HEK293 (cell line): ENCODE results near the gene DOCK1.

Experiments used
- CTCF ChIA-PET: fragments of 350-600 bp; formaldehyde crosslinking; extraction: SDS; loops from one replicate; lab custom pipeline; 2021; ENCODE audit warnings: antibody characterized with exemption; lab: Yijun Ruan, JAX
- POLR2A ChIA-PET: fragments of 300-600 bp; formaldehyde crosslinking; extraction: SDS; loops from one replicate; lab custom pipeline; 2020; ENCODE audit warnings: antibody characterized with exemption, inconsistent platforms; lab: Yijun Ruan, JAX
- H3K27ac ChIP-seq: fragments of 200-500 bp; sonication (Bioruptor generic); 2 replicates; pipeline ENCODE4 v1.5.1; 2014; ENCODE audit warnings: low read depth, low read length, control low read depth, inconsistent platforms; ENCODE audit errors: extremely low read depth
- H3K36me3 ChIP-seq, 2 experiments: fragments of 200-500 bp in 1 of 2; sonication (Bioruptor generic) in 1 of 2; 1 replicate in 1 of 2; 2 replicates in 1 of 2; pipeline ENCODE4 v1.5.1; 2014 to 2017; ENCODE audit warnings: inconsistent platforms in 2 of 2, low read length in 2 of 2; ENCODE audit not compliant: control insufficient read depth in 2 of 2, insufficient read depth in 1 of 2
- H3K4me1 ChIP-seq: fragments of 200-500 bp; sonication (Bioruptor generic); 2 replicates; pipeline ENCODE4 v1.5.1; 2014; ENCODE audit warnings: mild to moderate bottlenecking, low read length, inconsistent platforms; ENCODE audit not compliant: control insufficient read depth, insufficient read depth
- H3K4me3 ChIP-seq: 2 replicates; pipeline ENCODE4 v1.5.1; 2011; ENCODE audit warnings: low read depth, mild to moderate bottlenecking, control low read depth, low read length, moderate library complexity
- H3K9me3 ChIP-seq: fragments of 200-500 bp; sonication (Bioruptor generic); 2 replicates; pipeline ENCODE4 v1.5.1; 2014; ENCODE audit warnings: low read depth, low read length, inconsistent platforms; ENCODE audit not compliant: control insufficient read depth, insufficient read depth
- GLI4 ChIP-seq: fragments of 450-650 bp; formaldehyde crosslinking; IDR thresholded peaks from 2 replicates; pipeline ENCODE4 v1.5.1; 2016; ENCODE audit warnings: missing biosample characterization, missing genetic modification characterization
- HOXD13 ChIP-seq: sonication (generic); formaldehyde crosslinking; IDR thresholded peaks from 2 replicates; pipeline ENCODE4 v1.8.0; 2022; ENCODE audit warnings: missing genetic modification reagents, borderline replicate concordance
- RBAK ChIP-seq: fragments of 450-650 bp; formaldehyde crosslinking; IDR thresholded peaks from 2 replicates; pipeline ENCODE4 v1.5.1; 2016; ENCODE audit warnings: missing biosample characterization, missing genetic modification characterization
- SCRT1 ChIP-seq: fragments of 450-650 bp; formaldehyde crosslinking; IDR thresholded peaks from 2 replicates; pipeline ENCODE4 v1.5.1; 2016; ENCODE audit warnings: missing biosample characterization, missing genetic modification characterization, borderline replicate concordance
- ZBTB17 ChIP-seq: fragments of 450-650 bp; formaldehyde crosslinking; IDR thresholded peaks from 2 replicates; pipeline ENCODE4 v1.5.1; 2016; ENCODE audit warnings: missing biosample characterization, missing genetic modification characterization
- ZBTB20 ChIP-seq: fragments of 450-650 bp; formaldehyde crosslinking; IDR thresholded peaks from 2 replicates; pipeline ENCODE4 v1.5.1; 2016; ENCODE audit warnings: missing biosample characterization, missing genetic modification characterization
- ZEB2 ChIP-seq: fragments of 450-650 bp; formaldehyde crosslinking; IDR thresholded peaks from 2 replicates; pipeline ENCODE4 v1.5.1; 2016; ENCODE audit warnings: missing biosample characterization, missing genetic modification characterization
- ZNF112 ChIP-seq: fragments of 450-650 bp; formaldehyde crosslinking; IDR thresholded peaks from 2 replicates; pipeline ENCODE4 v1.5.0; 2017; ENCODE audit warnings: missing biosample characterization, missing genetic modification characterization
- ZNF214 ChIP-seq: fragments of 450-650 bp; formaldehyde crosslinking; IDR thresholded peaks from 2 replicates; pipeline ENCODE4 v1.5.1; 2017; ENCODE audit warnings: missing biosample characterization, mild to moderate bottlenecking, missing genetic modification characterization, borderline replicate concordance
- ZNF223 ChIP-seq: fragments of 450-650 bp; formaldehyde crosslinking; IDR thresholded peaks from 2 replicates; pipeline ENCODE4 v1.5.1; 2016; ENCODE audit warnings: missing biosample characterization, missing genetic modification characterization
- ZNF23 ChIP-seq: fragments of 450-650 bp; formaldehyde crosslinking; IDR thresholded peaks from 2 replicates; pipeline ENCODE4 v1.5.1; 2016; ENCODE audit warnings: missing biosample characterization, missing genetic modification characterization, borderline replicate concordance
- ZNF248 ChIP-seq: fragments of 450-650 bp; formaldehyde crosslinking; IDR thresholded peaks from 2 replicates; pipeline ENCODE4 v1.5.1; 2017; ENCODE audit warnings: missing biosample characterization, missing genetic modification characterization
- ZNF335 ChIP-seq: fragments of 450-650 bp; formaldehyde crosslinking; conservative IDR thresholded peaks from 2 replicates; pipeline ENCODE4 v1.5.1; 2016; ENCODE audit warnings: missing biosample characterization, missing genetic modification characterization
- ZNF433 ChIP-seq: fragments of 450-650 bp; formaldehyde crosslinking; IDR thresholded peaks from 2 replicates; pipeline ENCODE4 v1.5.1; 2016; ENCODE audit warnings: missing biosample characterization, missing genetic modification characterization, low read depth
- ZNF529 ChIP-seq: fragments of 450-650 bp; formaldehyde crosslinking; IDR thresholded peaks from 2 replicates; pipeline ENCODE4 v1.5.1; 2017; ENCODE audit warnings: missing genetic modification characterization, missing biosample characterization; ENCODE audit not compliant: insufficient replicate concordance
- ZNF624 ChIP-seq: fragments of 450-650 bp; formaldehyde crosslinking; IDR thresholded peaks from 2 replicates; pipeline ENCODE4 v1.5.1; 2017; ENCODE audit warnings: missing biosample characterization, missing genetic modification characterization
- ZNF658 ChIP-seq: fragments of 450-650 bp; formaldehyde crosslinking; IDR thresholded peaks from 2 replicates; pipeline ENCODE4; 2016; ENCODE audit warnings: missing biosample characterization, missing genetic modification characterization
- ZNF785 ChIP-seq: fragments of 450-650 bp; formaldehyde crosslinking; IDR thresholded peaks from 2 replicates; pipeline ENCODE4 v1.5.1; 2016; ENCODE audit warnings: missing biosample characterization, missing genetic modification characterization
- ZNF830 ChIP-seq: fragments of 450-650 bp; IDR thresholded peaks from 2 replicates; pipeline ENCODE4 v1.5.0; 2018; ENCODE audit warnings: missing biosample characterization, missing genetic modification characterization, low read depth, mild to moderate bottlenecking, moderate library complexity
- TF ChIP-seq, protein P1 (sequence below): fragments of 450-650 bp; formaldehyde crosslinking; IDR thresholded peaks from 2 replicates; pipeline ENCODE4 v1.5.1; 2016; ENCODE audit warnings: missing biosample characterization, missing genetic modification characterization, borderline replicate concordance
- TF ChIP-seq, protein P2 (sequence below): fragments of 450-650 bp; formaldehyde crosslinking; IDR thresholded peaks from 2 replicates; pipeline ENCODE4 v1.5.1; 2016; ENCODE audit warnings: missing biosample characterization, missing genetic modification characterization

The DOCK1 gene

GRCh38 chr10:127279334-127279774, 374.1 kb downstream of the DOCK1 start:
- ChIA-PET CTCF (interaction anchor here (0.6 kb wide), 1 partner anchor 570 kb away, joined by 3 read pairs; no protein-coding TSS in a partner anchor), POLR2A (no interaction called here)
- TF ChIP-seq ZNF658 (tag by site-specific recombination) (no peak), ZEB2 (tag by site-specific recombination) (no peak), ZNF335 (tag by site-specific recombination) (no peak)
- no peak overlapping the region for H3K4me3 ChIP-seq
- no peaks in the 10 kb centered on the region for H3K36me3 ChIP-seq
- H3K27ac ChIP-seq, result no peak overlapping the region
- H3K9me3 ChIP-seq, result no peaks in the 10 kb centered on the region
- no peaks in the 10 kb centered on the region for H3K4me1 ChIP-seq

GRCh38 chr10:127280446-127280845, 375.2 kb downstream of the DOCK1 start:
- H3K27ac ChIP-seq, result no peak overlapping the region
- ChIA-PET CTCF (no interaction called here), POLR2A (no interaction called here)
- no peaks in the 10 kb centered on the region for H3K9me3 ChIP-seq
- no peaks in the 10 kb centered on the region for H3K36me3 ChIP-seq
- no peak for TF ChIP-seq ZNF214 (tag by site-specific recombination)
- TF ChIP-seq, protein P1, sequence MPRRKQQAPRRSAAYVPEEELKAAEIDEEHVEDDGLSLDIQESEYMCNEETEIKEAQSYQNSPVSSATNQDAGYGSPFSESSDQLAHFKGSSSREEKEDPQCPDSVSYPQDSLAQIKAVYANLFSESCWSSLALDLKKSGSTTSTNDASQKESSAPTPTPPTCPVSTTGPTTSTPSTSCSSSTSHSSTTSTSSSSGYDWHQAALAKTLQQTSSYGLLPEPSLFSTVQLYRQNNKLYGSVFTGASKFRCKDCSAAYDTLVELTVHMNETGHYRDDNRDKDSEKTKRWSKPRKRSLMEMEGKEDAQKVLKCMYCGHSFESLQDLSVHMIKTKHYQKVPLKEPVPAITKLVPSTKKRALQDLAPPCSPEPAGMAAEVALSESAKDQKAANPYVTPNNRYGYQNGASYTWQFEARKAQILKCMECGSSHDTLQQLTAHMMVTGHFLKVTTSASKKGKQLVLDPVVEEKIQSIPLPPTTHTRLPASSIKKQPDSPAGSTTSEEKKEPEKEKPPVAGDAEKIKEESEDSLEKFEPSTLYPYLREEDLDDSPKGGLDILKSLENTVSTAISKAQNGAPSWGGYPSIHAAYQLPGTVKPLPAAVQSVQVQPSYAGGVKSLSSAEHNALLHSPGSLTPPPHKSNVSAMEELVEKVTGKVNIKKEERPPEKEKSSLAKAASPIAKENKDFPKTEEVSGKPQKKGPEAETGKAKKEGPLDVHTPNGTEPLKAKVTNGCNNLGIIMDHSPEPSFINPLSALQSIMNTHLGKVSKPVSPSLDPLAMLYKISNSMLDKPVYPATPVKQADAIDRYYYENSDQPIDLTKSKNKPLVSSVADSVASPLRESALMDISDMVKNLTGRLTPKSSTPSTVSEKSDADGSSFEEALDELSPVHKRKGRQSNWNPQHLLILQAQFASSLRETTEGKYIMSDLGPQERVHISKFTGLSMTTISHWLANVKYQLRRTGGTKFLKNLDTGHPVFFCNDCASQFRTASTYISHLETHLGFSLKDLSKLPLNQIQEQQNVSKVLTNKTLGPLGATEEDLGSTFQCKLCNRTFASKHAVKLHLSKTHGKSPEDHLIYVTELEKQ (tag by site-specific recombination), result no peak
- no peak for TF ChIP-seq ZNF223 (tag by site-specific recombination)
- TF ChIP-seq ZNF248, result no peak
- no peak for TF ChIP-seq SCRT1 (tag by site-specific recombination)
- TF ChIP-seq ZNF785 (tag by site-specific recombination), result no peak
- TF ChIP-seq ZBTB17, result no peak
- no peak for TF ChIP-seq ZNF624
- no peak for TF ChIP-seq ZNF433 (tag by site-specific recombination)
- no peak for TF ChIP-seq HOXD13 (CRISPR knock-in tag)
- no peak for TF ChIP-seq ZNF112 (tag by site-specific recombination)
- TF ChIP-seq ZNF23, result no peak
- TF ChIP-seq, protein P2, sequence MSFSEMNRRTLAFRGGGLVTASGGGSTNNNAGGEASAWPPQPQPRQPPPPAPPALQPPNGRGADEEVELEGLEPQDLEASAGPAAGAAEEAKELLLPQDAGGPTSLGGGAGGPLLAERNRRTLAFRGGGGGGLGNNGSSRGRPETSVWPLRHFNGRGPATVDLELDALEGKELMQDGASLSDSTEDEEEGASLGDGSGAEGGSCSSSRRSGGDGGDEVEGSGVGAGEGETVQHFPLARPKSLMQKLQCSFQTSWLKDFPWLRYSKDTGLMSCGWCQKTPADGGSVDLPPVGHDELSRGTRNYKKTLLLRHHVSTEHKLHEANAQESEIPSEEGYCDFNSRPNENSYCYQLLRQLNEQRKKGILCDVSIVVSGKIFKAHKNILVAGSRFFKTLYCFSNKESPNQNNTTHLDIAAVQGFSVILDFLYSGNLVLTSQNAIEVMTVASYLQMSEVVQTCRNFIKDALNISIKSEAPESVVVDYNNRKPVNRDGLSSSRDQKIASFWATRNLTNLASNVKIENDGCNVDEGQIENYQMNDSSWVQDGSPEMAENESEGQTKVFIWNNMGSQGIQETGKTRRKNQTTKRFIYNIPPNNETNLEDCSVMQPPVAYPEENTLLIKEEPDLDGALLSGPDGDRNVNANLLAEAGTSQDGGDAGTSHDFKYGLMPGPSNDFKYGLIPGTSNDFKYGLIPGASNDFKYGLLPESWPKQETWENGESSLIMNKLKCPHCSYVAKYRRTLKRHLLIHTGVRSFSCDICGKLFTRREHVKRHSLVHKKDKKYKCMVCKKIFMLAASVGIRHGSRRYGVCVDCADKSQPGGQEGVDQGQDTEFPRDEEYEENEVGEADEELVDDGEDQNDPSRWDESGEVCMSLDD (tag by site-specific recombination), result no peak
- TF ChIP-seq GLI4, result no peak
- no peak for TF ChIP-seq ZBTB20 (tag by site-specific recombination)
- TF ChIP-seq RBAK (tag by site-specific recombination), result no peak
- TF ChIP-seq ZNF529, result no peak
- no peak for TF ChIP-seq ZNF830 (tag by site-specific recombination)
- no peaks in the 10 kb centered on the region for H3K4me1 ChIP-seq
- no peak overlapping the region for H3K4me3 ChIP-seq
